OCI-LY7 (cell line): Measurements from ENCODE around the gene GPR119.

ENCODE experiments used
- EZH2phosphoT487 ChIP-seq: fragments of 200-600 bp; sonication (generic); IDR thresholded peaks from 2 replicates; pipeline ENCODE4 v1.6.1; 2018; ENCODE audit warnings: low read depth, borderline replicate concordance, mild to moderate bottlenecking, mixed run types, antibody characterized with exemption, low read length, moderate library complexity, mixed read lengths
- TF ChIP-seq, protein P1 (sequence below): fragments of 200-600 bp; sonication (generic); conservative IDR thresholded peaks from 2 replicates; pipeline ENCODE4 v1.5.1; 2014; ENCODE audit warnings: mild to moderate bottlenecking, antibody characterized with exemption, low read length, moderate library complexity, mixed read lengths

DNA sequence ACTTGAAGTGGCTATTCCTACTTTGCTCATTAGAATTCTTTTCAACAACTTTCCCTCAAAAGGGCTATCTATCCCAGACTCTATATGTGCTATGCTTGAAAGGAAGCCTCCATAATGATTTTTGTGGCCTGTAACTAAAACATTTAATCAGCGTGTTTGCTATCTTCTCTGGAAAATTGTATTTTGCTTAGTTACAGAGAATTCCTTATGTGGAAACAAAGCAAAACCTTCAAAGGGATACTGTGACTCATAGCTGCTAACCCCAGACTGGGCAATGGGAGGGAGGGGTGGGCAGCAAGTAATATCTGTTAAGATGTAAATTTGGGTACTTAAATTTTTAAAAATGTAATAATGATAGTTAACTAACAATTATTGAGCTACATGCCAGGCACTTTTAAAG, 42.1 kb downstream of the GPR119 start:
- TF ChIP-seq, protein P1, sequence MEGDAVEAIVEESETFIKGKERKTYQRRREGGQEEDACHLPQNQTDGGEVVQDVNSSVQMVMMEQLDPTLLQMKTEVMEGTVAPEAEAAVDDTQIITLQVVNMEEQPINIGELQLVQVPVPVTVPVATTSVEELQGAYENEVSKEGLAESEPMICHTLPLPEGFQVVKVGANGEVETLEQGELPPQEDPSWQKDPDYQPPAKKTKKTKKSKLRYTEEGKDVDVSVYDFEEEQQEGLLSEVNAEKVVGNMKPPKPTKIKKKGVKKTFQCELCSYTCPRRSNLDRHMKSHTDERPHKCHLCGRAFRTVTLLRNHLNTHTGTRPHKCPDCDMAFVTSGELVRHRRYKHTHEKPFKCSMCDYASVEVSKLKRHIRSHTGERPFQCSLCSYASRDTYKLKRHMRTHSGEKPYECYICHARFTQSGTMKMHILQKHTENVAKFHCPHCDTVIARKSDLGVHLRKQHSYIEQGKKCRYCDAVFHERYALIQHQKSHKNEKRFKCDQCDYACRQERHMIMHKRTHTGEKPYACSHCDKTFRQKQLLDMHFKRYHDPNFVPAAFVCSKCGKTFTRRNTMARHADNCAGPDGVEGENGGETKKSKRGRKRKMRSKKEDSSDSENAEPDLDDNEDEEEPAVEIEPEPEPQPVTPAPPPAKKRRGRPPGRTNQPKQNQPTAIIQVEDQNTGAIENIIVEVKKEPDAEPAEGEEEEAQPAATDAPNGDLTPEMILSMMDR: no peak
- TF ChIP-seq EZH2phosphoT487: no peak
